Limb (tissue), 2 donors: ENCODE results near the gene CDK15.
A peak's percentile ranks its signal among the peaks of the same experiment; 100 is the strongest.

Source experiments
- DNase-seq, 2 donors: peaks; one replicate each; pipeline ENCODE4 v3.0.0-alpha.2; 2016; ENCODE audit errors: extremely low spot score in 2 of 2

Gene CDK15

DNA sequence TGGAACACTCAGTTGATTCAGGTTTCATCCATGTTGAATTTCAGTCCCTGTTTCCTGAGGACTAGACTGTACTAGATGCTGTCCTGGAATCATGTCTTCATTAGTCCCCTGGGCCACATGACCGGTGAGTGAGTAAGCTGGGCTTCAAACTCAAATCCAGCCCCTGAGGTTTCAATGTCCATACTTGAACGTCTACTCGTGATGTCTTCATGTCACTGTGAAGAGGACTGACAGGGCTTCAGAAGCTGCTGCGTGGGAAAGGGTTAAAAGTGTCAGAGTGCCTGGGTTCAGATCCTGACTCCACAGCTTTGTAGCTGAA lies 101.2 kb downstream of the CDK15 start:
- DNase-seq, result no peak

DNA sequence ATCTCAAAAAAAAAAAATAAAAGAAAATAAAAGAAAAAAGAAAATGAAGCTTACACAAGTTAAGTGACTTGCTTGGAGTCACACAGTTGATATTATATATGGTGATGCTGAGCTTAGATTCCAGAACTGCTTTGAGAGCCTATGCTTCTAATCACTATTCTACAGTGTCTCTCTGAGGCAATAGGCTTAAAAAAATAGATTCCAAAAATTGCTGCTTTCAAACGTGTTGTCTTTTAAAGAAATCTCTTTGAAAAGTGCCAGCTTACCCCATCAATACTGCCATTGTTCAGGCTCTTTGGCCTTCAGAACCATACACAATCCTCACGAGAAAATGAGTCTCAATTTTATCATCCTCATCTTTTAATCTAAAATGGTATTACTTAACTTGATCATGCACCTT lies 102.6 kb downstream of the CDK15 start:
- no peak for DNase-seq

GRCh38 chr2:201909348-201909747 lies 103.0 kb downstream of the CDK15 start:
- no peak for DNase-seq

- DNase-seq, result no peak
These were observed 103.6 kb downstream of the CDK15 start for GRCh38 chr2:201909961-201910361.

GRCh38 chr2:201911372-201911771 lies 105.0 kb downstream of the CDK15 start:
- no peak for DNase-seq

- DNase-seq, result no peak
These were observed 106.9 kb downstream of the CDK15 start for GRCh38 chr2:201913201-201913600.

DNA sequence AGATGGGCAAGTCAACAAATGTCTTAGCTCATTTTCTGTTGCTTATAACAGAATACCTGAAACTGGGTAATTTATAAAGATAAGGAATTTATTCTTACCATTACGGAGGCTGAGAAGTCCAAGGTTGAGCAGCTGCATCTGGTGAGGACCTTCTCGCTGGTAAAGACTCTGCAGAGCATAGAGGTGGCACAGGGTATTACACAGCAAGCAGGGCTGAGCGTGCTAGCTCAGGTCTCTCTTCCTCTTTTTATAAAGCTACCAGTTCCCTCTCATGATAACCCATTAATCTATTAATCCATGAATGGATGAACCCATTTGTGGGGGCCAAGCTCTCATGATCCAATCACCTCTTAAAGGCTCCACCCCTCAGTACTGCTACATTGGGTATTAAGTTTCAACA lies 109.1 kb downstream of the CDK15 start:
- DNase-seq, result no peak

- DNase-seq, result no peak
These were observed 110.2 kb downstream of the CDK15 start for GRCh38 chr2:201916565-201916964.

GRCh38 chr2:201918616-201919307 lies 112.4 kb downstream of the CDK15 start:
- peak in 1 of 2 donors; percentile 45 for DNase-seq

DNA sequence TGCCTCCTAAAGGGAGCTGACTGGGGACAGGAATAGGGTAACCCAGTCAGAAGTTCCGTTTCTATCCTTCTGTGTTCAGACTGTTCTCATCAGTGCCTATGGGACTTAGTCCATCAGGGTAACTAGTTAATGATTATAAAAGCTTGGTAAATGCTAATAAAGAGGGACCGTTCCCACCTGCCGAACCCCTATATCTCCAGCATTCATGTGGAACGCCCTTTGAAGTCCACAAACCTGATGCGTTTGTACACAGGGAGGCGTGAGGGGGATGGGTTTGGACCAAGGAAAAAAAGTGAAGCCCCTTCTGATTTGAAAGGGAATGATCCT lies 112.9 kb downstream of the CDK15 start:
- DNase-seq, result no peak

- no peak for DNase-seq
These were observed 117.3 kb downstream of the CDK15 start for GRCh38 chr2:201923436-201924328.

DNA sequence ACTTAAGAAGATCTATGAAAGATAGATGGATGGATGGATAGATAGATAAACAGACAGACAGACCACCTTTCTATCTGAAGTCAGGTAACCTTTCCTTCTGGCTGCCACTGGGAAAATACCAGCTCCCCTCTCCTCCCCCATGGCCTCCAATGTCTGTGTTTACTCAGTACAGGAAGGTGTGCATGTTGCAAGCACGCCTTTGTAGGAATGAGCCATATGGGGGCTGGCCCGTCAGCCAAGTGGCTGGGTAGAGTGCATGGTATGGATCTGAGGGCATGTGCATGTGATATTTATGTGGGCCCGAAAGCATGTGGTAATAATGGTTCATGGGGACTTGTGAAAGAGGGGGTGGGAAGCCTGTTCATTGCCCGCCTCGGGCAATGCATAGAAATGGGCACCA lies 118.1 kb downstream of the CDK15 start:
- no peak for DNase-seq

DNA sequence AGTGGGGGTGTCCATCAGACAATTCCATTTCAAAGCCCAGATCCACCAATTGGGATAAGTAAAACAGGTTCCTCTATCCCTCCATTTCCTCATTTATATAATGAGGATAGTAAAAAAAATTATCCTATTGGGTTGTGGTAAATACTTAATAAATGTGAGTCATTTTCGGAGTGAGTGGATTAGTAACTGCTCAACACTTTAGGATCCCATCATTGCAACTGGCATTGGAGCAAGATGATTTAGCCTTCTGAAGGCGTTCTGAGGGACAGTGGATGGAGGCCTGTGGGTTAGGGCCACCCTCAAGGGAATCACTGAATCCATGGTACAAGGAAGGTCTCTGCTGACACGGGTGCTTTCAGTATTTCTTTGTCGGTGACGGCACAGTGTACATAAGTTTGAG lies 118.7 kb downstream of the CDK15 start:
- DNase-seq, result no peak

DNA sequence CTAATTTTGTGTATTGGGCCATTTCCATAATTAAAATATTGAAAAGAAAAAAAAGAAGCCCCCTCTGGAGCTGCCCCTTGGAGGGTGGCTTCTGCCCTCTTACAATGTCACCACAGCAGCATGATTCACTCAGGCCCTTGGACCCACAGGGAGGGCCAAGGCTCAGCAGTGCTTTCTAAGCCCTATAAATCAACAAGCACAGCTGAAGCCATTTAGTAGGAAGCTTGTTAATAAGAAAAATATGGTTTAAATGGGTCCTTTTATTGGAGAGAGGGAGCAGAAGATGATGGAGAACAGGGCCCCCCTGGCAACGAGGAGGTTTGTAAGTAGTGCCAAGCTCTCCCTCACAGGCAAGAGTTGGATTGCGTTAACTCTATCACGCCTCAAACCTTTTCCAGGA lies 119.7 kb downstream of the CDK15 start:
- DNase-seq, result no peak

- no peak for DNase-seq
These were observed 122.0 kb downstream of the CDK15 start for GRCh38 chr2:201928363-201928762.

DNA sequence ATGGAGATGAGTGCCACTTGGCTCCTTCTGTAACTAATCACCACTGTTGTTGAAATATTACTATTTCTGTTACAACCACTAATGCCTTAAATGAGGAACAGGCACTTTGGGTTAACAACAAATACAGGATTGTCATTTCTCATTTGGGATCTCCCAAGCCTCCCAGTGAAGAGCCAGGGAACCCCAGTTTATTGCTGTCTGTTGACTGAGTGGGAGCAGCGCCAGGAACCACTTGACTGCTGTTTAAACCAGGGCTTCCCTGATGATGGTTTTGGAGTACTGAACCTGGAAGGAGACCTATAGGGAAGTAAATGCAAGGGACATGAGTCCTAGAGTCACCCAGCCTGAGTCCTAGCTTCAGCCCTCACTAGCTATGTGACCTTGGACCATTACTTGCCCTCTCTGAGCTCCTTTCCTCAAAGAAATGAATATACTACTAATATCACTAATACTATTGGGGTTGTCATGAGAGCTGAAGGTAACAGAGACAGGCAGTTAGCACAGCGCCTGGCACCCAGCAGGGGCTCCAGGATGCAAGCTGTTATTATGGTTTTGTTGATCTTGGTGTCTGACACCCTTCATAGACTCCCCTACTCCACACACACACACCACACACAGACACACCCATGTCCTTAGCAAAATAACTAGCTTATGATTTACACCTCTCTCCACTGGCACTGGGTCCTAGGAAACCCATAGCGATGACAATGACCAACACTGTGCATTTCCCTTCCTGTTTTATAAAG lies 123.1 kb downstream of the CDK15 start:
- DNase-seq, result no peak

DNA sequence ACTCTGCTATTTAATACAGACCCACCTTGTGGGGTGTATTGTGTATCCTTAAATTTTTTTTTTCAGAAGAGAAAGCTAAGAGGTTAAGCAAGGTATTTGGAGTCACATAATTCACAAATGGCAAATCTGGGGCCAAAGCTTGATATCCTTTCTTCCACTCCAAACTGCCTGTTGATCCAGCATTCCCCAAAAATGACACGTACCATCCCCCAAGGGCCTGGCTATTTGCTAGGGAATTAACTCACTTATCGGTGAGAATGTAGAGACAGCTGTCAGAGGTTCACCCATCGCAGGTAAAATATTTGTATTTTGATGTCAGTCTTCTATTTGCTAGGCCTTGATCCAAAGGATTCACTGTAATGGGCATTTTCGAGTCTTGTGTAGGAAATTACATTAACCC lies 123.7 kb downstream of the CDK15 start:
- no peak for DNase-seq

GRCh38 chr2:201930831-201931230 lies 124.5 kb downstream of the CDK15 start:
- no peak for DNase-seq

GRCh38 chr2:201931475-201931874 lies 125.1 kb downstream of the CDK15 start:
- DNase-seq, result no peak

DNA sequence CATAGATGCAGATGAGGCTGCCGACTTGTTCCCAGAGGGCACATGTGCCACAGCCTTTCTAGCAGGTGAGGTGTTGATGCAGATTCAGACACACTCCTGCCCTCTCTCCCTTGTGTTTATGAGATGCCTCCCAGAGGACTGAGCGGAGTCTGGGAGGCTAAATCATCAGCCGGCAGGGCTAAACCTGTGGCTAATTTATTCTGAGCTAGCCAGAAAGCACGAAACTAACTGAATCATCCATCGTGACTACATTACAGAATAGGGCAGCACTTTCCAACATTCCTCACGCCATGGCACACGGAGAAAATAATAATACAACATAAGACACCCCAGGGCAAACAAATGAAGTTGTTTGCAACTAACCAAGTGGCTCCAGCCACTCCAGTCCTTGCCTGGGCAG lies 125.6 kb downstream of the CDK15 start:
- no peak for DNase-seq

DNA sequence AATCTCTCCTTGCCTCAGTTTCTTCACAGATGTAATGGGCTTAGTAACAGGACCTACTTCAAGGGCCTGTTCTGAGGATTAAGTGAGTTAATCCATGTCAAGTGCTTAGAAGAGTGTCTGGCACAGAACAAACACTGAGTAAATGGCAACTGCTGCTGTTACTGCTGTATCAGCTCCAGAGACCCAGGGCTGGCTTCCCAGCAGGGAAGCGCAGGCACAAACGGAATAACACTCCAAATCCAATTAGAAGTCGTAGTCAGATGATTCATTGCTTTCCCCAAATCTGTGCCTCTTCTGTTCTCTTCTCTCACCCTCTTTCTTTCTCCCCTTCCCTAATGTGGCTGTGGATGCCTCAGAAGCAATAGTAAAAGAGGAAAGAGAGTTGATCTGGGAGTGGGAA lies 126.2 kb downstream of the CDK15 start:
- DNase-seq, result no peak

- peak; percentile 26 to 52 for DNase-seq
These were observed 127.5 kb downstream of the CDK15 start for GRCh38 chr2:201933792-201934237.
